Ovary (tissue), 3 donors: ENCODE measurements around the gene DMBX1.

Experiments used
- EP300 ChIP-seq: sonication (generic); formaldehyde crosslinking; IDR thresholded peaks from one replicate; pipeline ENCODE4 v1.6.1; 2017; ENCODE audit warnings: antibody characterized with exemption
- TF ChIP-seq, protein P1 (sequence below), 3 donors: fragments of 450-650 bp in 2 of 3; fragments of 200-600 bp in 1 of 3; IDR thresholded peaks; one replicate each; pipeline versions ENCODE4 v1.5.1 to v1.8.0; 2016 to 2022; ENCODE audit warnings: antibody characterized with exemption in 3 of 3, mild to moderate bottlenecking in 1 of 3
- donor health status: DM: no; HTN: no; CAD: no.

DNA sequence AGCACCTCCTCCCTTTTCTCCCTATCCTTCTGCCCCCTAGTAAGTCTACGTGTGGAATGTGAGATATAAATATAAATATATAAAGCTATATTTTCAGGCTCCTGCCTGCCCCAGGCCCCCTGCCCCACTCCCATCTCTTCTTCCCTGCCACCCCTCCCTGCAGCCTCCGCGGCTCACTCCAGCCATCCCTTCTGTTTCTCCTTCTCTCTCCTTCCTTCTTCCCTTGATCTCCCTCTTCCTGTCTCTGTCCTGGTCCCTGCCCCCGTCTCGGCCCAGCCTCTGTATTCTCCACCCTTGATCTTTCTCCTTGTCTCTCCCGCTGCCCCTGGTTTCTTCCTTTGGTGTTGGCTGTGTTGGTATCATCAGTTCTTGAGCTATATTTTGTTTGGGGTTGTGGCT lies 23.2 kb downstream of the DMBX1 start:
- TF ChIP-seq, protein P1, sequence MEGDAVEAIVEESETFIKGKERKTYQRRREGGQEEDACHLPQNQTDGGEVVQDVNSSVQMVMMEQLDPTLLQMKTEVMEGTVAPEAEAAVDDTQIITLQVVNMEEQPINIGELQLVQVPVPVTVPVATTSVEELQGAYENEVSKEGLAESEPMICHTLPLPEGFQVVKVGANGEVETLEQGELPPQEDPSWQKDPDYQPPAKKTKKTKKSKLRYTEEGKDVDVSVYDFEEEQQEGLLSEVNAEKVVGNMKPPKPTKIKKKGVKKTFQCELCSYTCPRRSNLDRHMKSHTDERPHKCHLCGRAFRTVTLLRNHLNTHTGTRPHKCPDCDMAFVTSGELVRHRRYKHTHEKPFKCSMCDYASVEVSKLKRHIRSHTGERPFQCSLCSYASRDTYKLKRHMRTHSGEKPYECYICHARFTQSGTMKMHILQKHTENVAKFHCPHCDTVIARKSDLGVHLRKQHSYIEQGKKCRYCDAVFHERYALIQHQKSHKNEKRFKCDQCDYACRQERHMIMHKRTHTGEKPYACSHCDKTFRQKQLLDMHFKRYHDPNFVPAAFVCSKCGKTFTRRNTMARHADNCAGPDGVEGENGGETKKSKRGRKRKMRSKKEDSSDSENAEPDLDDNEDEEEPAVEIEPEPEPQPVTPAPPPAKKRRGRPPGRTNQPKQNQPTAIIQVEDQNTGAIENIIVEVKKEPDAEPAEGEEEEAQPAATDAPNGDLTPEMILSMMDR (IDR thresholded peaks at IDR 0.05): no peak
- no peak for TF ChIP-seq EP300
